RCC 7860 (cell line): Measurements from ENCODE around the gene RPS2.
"Not testable (repeated sequence)": the region's sequence is repeated elsewhere in the genome, so short reads cannot be mapped to it uniquely, and the experiment has no call there.

Experiments
- DNase-seq: peaks from one replicate; pipeline ENCODE4 v3.0.0-alpha.2; 2015; ENCODE audit warnings: low spot score
- FAIRE-seq: peaks from 2 replicates; lab custom pipeline; 2012; peaks lifted over from hg19 to GRCh38; lab: Jason Lieb, UNC

RPS2 gene

DNA sequence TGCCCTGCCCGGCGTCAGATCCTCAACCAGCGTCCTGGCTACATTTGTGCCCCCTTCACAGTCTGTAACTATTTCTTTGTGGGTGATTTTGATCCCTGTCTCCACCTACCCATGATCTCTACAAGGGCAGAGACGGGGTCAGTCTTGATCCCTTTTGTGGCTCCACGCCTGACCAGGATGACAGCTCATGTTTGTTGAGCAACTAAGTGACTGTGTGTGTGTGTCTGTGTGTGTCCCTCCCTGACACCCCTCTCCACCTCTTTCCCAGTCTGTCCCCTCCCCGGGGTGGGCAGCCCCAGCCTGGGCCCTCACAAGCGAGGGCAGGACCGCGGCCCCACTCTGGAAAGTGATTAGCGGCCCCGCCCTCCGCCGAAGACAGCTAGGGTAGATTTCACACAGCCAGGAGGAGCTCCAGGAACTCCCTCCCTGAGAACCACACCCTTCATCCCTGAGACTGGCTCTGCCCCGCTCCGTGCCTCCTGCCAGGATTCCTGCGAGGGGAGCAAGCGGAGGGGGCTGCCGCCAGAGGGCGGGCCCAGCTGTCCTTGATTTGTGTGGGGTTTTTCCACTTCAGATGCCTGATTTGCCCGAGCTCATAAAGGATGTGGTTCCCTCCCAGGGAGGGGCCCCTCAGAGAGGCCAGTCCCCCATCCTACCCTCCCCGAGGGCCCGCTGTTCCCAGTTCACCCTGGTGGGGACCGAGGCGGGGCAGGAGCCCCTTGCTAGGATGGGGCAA lies 41.2 kb downstream of the RPS2 start:
- FAIRE-seq (no peak), DNase-seq (peak; percentile 28)

DNA sequence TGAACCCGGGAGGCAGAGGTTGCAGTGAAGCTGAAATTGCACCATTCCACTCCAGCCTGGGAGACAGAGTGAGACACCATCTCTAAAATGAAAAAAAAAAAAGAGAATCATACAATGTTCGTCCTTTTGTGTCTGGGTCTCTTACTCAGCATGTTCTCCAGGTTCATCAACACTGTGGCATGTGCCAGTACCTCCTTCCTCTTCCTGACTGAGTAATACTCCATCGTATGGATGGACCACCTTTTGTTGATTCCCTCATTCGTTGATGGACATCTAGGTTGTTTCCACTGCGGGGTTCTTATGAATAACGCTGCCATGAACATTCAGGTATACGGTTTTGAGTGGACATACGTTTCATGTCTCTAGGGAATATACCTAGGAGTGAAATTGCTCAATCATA lies 42.3 kb downstream of the RPS2 start:
- DNase-seq: no peak

DNA sequence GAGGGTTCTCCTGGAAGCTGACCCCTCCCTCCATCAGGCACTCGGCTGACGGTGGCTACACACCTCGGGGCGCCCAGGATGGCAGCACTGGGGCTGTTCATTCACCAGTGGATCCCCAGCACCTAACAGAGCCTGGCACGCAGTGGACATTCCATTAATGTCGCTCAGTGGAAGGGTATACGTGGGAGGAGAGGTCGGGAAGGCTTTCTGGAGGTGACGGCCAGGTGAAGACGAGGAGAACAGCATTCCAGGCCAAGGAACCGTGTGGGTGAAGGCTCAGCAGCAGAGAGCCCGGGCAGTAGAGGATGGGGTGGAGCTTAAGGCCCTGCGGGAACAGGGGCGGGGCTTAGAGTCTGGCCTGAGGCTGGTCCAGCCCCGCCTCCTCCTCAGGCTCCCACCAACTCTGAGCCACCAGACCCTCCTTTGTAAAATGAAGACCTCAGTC lies 43.9 kb downstream of the RPS2 start:
- no peak for DNase-seq
- FAIRE-seq: no peak

More for the DNA sequence above, 42.3 kb downstream of the RPS2 start:
- FAIRE-seq: no peak

DNA sequence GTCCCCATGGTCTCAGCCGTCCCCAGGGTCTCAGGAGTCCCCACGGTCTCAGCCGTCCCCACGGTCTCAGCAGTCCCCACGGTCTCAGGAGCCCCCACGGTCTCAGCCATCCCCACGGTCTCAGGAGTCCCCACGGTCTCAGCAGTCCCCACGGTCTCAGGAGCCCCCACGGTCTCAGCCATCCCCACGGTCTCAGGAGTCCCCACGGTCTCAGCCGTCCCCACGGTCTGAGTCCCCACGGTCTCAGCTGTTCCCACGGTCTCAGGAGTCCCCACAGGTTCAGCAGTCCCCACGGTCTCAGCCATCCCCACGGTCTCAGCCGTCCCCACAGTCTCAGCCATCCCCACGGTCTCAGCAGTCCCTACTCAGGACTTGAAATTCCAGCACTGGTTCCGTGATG lies 44.5 kb downstream of the RPS2 start:
- FAIRE-seq, DNase-seq: not testable (repeated sequence)

DNA sequence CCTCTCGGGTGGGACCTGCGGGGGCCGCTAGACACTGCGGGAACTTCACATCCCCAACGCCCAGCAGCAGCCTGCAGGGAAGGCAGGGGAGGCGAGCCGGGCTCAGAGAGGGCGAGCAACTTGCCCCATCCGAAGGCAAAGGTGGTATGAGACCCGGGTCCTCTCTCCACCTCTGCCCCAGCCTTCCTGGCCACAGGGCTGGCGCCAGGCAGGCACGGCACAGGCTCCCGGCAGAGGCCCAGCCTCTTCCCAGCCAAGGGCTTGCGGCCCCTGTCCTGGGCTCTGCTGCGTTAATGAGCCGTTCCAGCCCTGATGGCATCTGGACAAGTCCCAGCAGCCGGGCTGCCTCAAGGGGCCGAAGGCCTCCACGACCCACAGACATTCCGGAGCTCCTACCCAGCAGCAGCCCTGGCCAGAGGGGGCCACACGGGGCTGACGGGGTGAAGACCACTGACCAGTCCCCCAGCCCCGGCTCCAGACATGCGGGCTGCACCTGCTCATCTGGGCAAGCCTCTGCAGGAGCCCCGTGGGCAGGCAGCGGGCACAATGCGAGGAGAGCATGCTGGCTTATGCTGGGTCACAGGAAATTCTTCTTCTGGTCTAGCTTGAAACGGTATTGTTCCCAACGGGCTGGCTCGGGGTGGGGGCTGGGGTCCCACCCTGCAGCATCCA lies 45.2 kb downstream of the RPS2 start:
- no peak for FAIRE-seq

DNA sequence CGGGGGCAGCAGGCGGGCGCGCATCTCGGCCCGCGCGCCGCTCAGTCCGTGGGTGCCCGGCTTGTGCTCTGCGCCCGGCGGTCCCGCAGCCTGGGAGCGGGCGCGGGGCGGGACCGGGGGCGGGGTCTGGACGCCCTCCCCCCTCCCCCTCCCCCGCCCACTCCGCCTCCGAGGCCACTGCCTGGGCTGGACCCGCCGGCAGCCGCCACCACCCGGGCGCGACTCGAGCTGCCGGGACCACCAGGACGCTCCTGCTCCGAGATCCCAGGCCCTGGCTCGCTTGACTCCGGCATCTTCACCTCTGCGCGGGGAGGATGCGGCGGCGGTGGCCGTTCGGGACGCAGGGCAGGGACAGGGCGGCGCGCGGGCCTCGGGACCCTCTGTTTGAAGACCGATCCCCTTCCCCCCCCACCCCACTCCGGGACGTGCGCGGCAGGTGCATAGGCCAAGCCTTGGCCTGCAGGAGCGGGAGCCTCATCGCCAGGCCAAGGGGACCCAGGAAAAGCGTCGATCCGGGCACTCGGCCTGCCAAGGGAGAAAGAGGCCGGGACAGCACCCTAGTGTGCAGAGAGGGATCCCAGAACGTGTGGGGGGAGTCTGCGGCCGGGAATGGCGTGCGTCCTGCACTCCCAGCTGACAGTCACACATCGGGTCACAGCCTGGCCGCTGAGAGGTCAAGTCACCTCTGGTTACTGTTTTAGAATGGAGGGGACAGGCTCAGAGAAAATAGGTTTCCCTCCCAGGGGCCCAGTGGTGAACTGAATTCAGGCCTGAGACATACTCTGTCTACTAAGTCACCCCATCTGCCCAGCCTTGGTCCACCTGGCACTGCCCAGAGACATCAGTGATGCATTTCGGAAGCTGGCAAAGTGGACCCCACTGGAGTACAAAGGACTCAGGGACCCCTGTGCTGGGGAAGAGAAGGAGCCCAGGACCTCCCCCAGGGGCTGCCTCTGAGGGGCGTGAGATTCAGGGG lies 46.0 kb downstream of the RPS2 start, which contains the start of gene HS3ST6:
TSS of gene HS3ST6 (minus strand) at position 65 of the 976 bp plus-strand sequence. CDS start 92 bp downstream, outside the sequence.
- FAIRE-seq (no peak), DNase-seq (no peak)

More for the DNA sequence above, 45.2 kb downstream of the RPS2 start:
- DNase-seq: no peak

DNA sequence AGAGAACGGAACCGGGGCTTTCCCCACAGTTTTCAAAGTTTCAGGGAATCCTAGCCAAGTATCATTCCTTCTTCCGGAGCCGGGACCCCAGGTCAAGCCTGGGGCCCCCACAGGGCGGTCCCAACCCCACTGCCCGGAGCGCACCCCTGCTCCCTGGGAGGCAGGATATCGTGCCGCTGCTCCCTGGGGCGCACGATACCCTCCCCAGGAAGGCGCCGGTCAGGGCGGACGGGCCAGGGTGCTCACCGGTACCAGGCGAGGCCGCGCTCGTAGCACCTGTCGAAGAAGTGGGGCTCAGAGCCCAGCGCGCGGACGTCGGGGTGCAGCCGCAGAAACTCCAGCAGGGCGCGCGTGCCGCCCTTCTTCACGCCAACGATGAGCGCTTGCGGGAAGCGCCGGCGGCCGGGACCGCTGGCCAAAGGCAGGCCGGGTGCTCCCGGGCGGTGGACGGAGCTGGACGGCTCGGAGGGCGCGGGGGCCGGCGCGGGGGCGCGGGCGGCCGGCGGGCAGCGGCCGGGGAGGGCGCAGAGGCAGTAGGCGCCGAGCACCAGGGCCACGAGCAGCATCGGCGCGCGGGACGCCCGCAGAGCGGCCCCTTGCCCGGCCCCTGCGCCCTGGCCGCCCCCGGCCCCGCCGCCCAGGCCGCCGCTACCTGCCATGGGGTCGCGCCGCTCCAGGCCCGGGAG lies 46.8 kb downstream of the RPS2 start:
- DNase-seq (no peak), FAIRE-seq (no peak)

DNA sequence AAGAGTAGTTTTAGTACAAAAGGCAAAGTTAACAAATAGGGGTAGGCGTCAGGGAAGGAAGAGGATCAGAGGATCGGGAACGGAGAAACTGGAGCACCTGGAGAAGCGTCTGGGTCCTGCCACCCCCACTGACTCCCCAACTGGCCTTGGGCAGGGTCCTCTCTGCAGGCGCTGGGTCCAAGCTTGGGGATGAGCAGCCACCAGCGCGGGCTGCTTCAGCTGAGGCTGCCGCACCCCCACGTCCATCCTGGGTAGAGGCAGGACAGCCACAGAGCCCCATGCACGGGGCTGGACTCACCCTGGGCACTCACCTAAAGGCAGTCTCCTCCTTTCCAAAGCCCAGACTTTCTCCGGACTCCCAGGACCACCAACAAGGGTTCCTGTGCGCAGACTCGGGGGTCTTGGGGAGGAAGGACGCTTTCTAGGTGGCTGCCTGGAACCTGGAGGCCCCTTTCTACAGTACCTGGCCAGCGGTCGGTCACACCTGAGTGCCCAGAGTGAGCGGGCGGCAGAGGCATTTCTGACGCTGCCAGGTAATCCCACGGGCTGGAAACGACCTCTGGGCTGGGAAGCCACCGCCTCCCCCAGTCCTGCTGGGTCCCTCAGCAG lies 47.5 kb downstream of the RPS2 start:
- DNase-seq: no peak
- FAIRE-seq: no peak

DNA sequence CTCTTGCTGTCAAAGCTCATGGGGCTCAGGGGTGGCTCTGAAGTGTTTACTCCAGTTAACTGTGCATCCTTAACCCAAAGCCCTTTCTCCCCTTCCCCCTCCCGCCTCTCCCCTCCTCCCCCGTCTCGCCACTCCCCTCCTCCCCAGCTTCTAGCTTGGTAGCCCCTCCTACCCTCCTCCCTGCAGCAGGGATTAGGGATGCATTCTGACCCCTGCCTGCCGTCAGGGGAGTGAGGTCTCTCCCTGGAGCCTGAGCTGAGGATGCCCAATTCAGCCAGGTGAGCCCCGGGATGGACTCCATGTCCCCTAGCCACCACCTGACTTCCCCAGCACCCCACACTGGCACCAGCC lies 48.0 kb downstream of the RPS2 start:
- no peak for DNase-seq
- FAIRE-seq: no peak

DNA sequence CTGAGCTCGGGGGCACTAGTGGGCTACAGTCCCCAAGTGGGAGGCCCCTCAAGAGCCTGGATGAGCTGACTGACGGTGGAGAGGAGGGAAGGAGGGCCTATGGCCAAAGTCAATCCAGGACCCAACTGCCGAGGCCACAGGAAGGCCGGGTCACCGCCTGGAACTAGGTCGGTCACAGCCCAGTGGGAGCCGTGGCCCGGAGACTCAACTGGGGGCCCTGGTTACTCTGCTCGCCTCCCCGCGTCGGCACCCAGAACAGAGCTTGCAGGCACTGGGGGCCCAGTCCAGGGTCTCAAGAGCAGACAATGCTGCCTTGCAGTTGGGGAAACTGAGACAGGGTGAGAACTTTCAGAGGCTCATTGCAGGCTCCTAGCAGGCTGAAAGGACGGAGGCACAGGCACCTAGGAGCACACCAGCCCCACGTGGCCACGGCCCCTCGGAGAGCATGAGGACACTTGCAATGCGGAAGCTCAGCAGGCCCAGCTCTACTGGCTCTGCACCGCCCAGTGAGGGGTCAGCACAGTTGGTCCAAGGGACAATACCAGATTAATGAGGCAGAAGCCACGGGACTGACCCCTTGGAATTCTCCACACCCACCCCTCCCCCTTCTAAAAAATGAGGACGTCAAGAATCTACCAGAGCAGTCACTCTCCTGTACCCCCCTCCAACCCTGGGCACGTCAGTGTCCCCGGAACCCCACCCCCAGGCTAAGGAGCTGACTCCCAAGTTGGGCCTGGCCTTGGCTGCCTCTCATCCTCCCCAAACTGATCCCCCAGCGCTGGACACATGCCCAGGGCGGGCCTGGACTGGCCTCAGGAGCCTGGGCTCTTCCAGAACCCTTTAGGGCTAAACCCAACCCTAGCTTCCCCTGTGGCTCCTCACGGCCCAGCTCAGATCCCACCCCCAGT lies 48.6 kb downstream of the RPS2 start:
- DNase-seq (no peak), FAIRE-seq (no peak)

DNA sequence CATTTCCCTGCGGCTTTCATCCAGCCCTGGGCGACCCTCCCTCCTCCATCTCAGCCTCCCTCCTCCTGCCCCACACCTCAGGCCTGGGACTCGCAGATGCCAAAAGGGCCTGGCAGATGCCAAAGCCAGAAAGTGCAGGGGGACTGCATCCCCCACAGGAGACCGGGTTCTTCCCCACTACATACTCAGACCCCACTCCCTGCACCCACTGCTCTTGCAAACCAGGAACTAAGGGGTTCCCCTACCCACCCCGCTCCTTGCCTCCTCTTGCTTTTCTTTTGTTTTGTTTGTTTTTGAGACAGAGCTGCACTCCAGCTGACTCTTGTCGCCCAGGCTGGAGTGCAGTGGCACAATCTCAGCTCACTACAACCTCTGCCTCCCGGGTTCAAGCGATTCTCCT lies 49.6 kb downstream of the RPS2 start:
- DNase-seq (no peak), FAIRE-seq (no peak)

DNA sequence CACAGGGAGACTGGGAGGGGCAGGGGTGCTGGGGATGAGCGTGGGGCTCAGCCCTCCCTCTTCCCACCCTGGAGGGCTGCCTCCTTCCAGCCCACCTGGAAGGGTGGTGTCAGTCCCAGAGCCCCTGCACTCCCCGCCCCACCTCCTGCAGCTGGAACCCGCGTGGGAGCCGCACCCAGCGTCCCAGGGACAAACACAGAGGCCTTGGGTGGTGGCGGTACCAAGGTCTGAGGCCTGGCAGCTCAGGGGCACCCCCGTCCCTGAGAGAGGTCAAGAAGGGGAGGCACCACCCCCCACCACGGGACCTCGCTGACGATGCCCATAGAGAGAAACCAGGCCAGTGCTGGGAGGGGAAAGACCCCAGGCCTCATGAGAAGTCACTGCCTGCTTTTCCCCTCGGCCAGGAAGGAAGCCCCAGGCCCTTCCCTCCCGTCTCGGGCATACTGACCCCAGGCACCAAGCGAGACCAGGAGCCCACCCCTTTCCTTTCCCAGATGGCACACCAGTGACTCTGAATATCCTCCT lies 50.5 kb downstream of the RPS2 start:
- DNase-seq (no peak), FAIRE-seq (no peak)

DNA sequence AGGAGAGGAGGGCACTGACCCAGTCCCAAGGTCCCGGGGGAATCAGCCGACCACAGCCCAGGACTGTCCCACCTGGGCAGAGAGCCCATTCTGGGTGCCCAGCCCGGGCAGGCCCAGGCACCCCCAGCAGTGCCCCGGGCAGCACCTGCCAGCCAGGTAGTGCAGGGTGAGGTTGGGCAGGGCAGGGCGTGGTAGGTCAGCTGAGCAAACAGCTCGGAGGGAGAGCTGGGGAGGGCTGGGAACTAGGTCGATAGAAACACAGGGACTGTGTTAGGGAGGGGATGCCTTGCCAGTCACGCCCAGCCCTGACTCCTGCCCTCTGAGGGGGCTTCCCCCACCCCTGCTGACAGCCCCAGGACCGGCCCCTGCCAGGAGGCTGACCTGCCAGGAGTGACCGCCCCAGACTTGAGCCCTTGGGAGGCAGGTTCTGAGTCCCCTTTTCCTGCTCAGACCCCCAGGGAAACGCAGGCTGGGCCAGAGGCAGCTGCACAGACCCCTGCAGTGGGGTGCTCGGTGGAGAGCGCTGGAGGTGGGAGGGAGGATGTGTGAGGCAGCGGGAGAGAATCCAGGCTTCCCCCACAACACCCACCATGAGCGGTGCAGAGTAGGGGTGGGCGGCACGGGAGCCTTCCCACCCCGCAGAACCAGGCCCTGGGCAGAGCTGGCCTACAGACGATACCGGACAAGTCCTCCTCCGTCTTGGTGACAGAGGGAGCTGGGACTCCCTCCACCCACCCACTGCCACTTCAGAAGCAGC lies 51.1 kb downstream of the RPS2 start:
- DNase-seq: no peak
- FAIRE-seq: no peak

DNA sequence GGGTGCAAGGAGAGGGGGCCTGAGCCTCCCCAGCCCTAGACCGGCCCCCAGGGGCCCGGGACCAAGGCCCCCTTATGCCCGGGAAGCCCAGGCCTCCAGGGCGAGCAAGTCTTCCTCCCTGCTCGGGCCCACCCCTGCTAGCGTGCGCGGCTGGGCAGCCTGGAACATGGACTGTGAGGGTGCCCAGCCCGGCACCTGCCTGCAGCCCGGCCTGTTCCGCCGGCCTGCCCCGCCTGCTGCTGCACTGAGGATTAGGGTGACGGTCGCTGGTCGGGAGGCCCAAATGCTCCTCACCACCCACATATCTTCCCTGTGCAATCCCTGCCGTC lies 52.4 kb downstream of the RPS2 start:
- no peak for DNase-seq
- no peak for FAIRE-seq
